Loucy (cell line): ENCODE data around the gene TLK2.

Source experiments
- H2AFZ ChIP-seq: fragments of 200-600 bp; sonication (generic); 2 replicates; pipeline ENCODE4 v1.6.0; 2016; ENCODE audit warnings: antibody characterized with exemption, mild to moderate bottlenecking, low read length, moderate library complexity
- H3F3A ChIP-seq: fragments of 200-600 bp; 2 replicates; pipeline ENCODE4 v1.6.0; 2016; ENCODE audit warnings: antibody characterized with exemption, low read depth, mild to moderate bottlenecking
- H3K27me3 ChIP-seq: fragments of 200-600 bp; sonication (generic); 2 replicates; pipeline ENCODE4 v1.6.1; 2014; ENCODE audit warnings: low read length, mild to moderate bottlenecking; ENCODE audit not compliant: insufficient read depth, poor library complexity, severe bottlenecking
- H3K36me3 ChIP-seq: fragments of 200-600 bp; sonication (generic); 2 replicates; pipeline ENCODE4 v1.6.1; 2016; ENCODE audit warnings: low read length; ENCODE audit not compliant: insufficient read depth
- H3K4me1 ChIP-seq: fragments of 200-600 bp; sonication (generic); 2 replicates; pipeline ENCODE4 v1.5.1; 2014; ENCODE audit warnings: low read length, mild to moderate bottlenecking; ENCODE audit not compliant: insufficient read depth, poor library complexity, severe bottlenecking
- H3K4me2 ChIP-seq: fragments of 200-600 bp; sonication (generic); 2 replicates; pipeline ENCODE4 v1.6.0; 2014; ENCODE audit warnings: antibody characterized with exemption, low read length, low read depth, mild to moderate bottlenecking; ENCODE audit not compliant: poor library complexity, severe bottlenecking
- H3K4me3 ChIP-seq: fragments of 200-600 bp; sonication (generic); 2 replicates; pipeline ENCODE4 v1.5.1; 2014; ENCODE audit warnings: low read length, mild to moderate bottlenecking, mixed read lengths; ENCODE audit not compliant: poor library complexity, severe bottlenecking
- H3K79me2 ChIP-seq: fragments of 200-600 bp; sonication (generic); 2 replicates; pipeline ENCODE4 v1.6.1; 2014; ENCODE audit warnings: low read length; ENCODE audit not compliant: insufficient read depth
- H3K9ac ChIP-seq: fragments of 200-600 bp; sonication (generic); 2 replicates; pipeline ENCODE4 v1.6.0; 2014; ENCODE audit warnings: mild to moderate bottlenecking, low read depth, low read length, moderate library complexity; ENCODE audit not compliant: poor library complexity, severe bottlenecking
- H3K9me2 ChIP-seq: fragments of 200-600 bp; sonication (generic); replicated peaks from 2 replicates; pipeline ENCODE4 v1.6.1; 2016; ENCODE audit warnings: low read depth, low read length, mixed read lengths
- H3K9me3 ChIP-seq: fragments of 200-600 bp; sonication (generic); 2 replicates; pipeline ENCODE4 v1.6.1; 2014; ENCODE audit warnings: mild to moderate bottlenecking, antibody characterized with exemption, low read length, low read depth; ENCODE audit not compliant: insufficient read depth
- H4K20me1 ChIP-seq: fragments of 200-600 bp; sonication (generic); 2 replicates; pipeline ENCODE4 v1.6.0; 2014; ENCODE audit warnings: antibody characterized with exemption, low read length, mild to moderate bottlenecking; ENCODE audit not compliant: insufficient read depth, poor library complexity, severe bottlenecking
- CTCF ChIP-seq: fragments of 200-600 bp; sonication (generic); conservative IDR thresholded peaks from 2 replicates; pipeline ENCODE4 v1.5.1; 2014; ENCODE audit warnings: mild to moderate bottlenecking, antibody characterized with exemption, low read length
- EZH2phosphoT487 ChIP-seq: fragments of 200-600 bp; IDR thresholded peaks from 2 replicates; pipeline ENCODE4 v1.6.1; 2018; ENCODE audit warnings: antibody characterized with exemption, mild to moderate bottlenecking, moderate library complexity, borderline replicate concordance

The TLK2 gene

DNA sequence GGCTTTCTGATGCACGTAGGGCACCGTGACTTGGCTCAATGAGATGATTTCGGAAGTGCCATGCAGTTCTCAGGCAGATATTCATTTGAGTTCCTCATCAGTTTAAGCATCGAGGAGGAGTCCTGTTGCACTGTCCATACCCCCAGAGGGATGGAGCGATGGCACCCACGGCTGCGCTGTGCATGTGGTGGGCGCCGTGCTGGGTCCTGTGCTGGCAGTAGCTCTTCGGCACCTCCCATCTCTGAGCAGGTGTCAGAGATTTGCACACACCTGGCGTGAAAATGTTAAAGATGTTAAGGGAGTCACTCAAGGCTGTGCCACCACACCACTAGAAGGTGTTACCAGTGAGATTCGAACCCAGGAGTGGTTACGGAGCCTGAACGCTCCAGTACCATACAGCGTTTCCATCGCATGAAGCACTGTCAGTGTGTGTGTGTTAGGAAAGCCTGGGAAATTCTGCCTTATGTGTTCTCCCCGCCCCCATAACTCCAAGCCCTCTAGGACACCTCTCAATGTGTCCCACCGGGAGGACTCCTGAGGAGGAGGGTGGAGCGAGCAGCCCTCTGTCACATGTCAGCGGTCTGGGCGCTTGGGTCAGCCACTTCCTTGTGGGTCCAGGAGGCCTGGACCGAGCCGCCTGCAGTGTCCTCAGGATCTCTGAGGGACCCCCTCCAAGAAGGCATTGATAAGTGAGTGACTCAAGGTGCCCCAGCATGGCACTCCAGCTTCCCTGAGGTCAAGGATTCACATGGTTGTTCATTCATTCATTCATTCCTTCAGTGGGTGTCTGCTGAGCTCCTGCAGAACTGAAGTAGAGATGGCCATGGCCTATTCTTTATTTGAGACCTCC is 152.7 kb downstream of the TLK2 start:
- Histone ChIP-seq H3K9me3 (no peaks in the 10 kb centered on the region), H4K20me1 (no peaks in the 10 kb centered on the region), H3K79me2 (no peaks in the 10 kb centered on the region; the same call in 1 of the 2 replicates), H3K9me2 (no peaks in the 10 kb centered on the region), H3F3A (no peaks in the 10 kb centered on the region), H2AFZ (no peak overlapping the region), H3K36me3 (no peaks in the 10 kb centered on the region), H3K4me1 (peaks cover 13% of the 10 kb centered on the region), H3K4me3 (no peak overlapping the region), H3K9ac (no peak overlapping the region), H3K4me2 (no peak overlapping the region), H3K27me3 (no peaks in the 10 kb centered on the region)
- TF ChIP-seq CTCF (no peak), EZH2phosphoT487 (no peak)

DNA sequence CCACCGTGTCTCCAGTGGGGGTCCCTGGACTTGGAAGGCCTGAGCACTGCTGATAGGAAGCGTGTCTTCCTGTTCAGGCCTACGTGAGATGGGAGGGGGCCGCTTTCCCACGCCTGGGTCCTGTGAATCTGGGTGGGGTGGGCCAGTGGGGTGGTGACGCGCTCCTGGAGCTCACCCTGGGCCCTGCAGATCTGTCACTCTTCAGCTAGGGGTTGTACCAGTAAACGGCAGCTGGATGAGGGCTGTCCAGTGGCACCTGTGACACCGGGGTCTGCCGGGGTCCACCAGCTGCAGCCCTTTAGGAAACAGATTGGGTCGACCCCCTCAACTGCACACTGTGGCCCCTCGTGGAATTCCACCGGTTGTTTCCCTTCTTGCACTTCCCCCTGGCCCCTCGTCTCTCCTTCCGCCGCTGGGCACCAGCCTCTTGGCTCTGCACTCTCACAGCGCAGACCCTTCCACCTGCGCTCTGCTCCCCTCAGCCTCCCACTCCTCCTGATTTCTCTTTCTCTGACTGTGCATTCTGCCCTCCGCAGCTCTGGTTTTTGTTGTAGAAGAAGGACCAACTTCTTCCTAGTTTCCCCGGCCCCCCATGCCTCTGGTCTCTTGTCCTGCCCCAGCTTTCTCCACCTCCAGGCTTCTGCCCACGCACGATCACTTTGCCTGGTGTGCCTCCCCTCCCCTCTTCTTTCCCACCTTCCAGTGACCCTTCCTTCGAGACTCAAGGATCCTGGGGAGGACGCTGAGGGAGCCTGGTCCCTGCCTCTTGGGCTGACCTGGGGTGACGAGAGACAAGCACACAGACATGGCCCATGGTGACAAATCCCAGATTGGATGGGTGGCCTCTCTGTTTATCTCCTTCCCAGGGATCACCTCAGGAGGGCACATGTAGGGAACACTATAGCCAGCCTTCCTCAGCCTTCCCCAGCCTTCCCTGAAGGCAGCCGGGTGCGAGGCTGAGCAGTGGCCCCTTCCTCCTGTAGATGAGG is 153.6 kb downstream of the TLK2 start:
- peaks cover 13% of the 10 kb centered on the region for H3K4me1 ChIP-seq
- no peaks in the 10 kb centered on the region for H3K27me3 ChIP-seq
- H4K20me1 ChIP-seq: no peaks in the 10 kb centered on the region
- H3K4me3 ChIP-seq: no peak overlapping the region
- H3K36me3 ChIP-seq: no peaks in the 10 kb centered on the region
- H2AFZ ChIP-seq: no peak overlapping the region
- no peak for TF ChIP-seq EZH2phosphoT487
- no peak for TF ChIP-seq CTCF
- no peak overlapping the region for H3K9ac ChIP-seq
- no peaks in the 10 kb centered on the region; the same call in 1 of the 2 replicates for H3K79me2 ChIP-seq
- no peak overlapping the region for H3K4me2 ChIP-seq
- no peaks in the 10 kb centered on the region for H3K9me3 ChIP-seq
- H3F3A ChIP-seq: no peaks in the 10 kb centered on the region
- no peaks in the 10 kb centered on the region for H3K9me2 ChIP-seq

GRCh38 chr17:62637809-62638208 is 159.2 kb downstream of the TLK2 start:
- no peak overlapping the region for H2AFZ ChIP-seq
- TF ChIP-seq EZH2phosphoT487 (no peak), CTCF (no peak)
- H3F3A ChIP-seq: no peaks in the 10 kb centered on the region
- no peaks in the 10 kb centered on the region for H3K36me3 ChIP-seq
- H3K4me2 ChIP-seq: no peak overlapping the region
- H3K4me1 ChIP-seq: no peaks in the 10 kb centered on the region
- H3K4me3 ChIP-seq: no peak overlapping the region
- no peaks in the 10 kb centered on the region for H3K9me3 ChIP-seq
- H4K20me1 ChIP-seq: no peaks in the 10 kb centered on the region
- no peaks in the 10 kb centered on the region for H3K9me2 ChIP-seq
- H3K79me2 ChIP-seq: no peaks in the 10 kb centered on the region
- H3K27me3 ChIP-seq: no peaks in the 10 kb centered on the region
- no peak overlapping the region for H3K9ac ChIP-seq
